ENCODE measurements around the gene STON2. TPM values are rescaled to one million over a fixed set of nuclear protein-coding genes. Genes with fewer than 3 reads are reported as not detected.

STON2 gene
- polyA plus RNA-seq, 1 donor = 62.3 TPM

GRCh38 chr14:81303258-81303935, 96.7 kb downstream of the STON2 start:
- DNase-seq = no peak

- no peak for DNase-seq
These were observed 97.5 kb downstream of the STON2 start for GRCh38 chr14:81302638-81303037.

GRCh38 chr14:81301813-81302212, 98.3 kb downstream of the STON2 start:
- DNase-seq = no peak

- no peak for DNase-seq
These were observed 98.8 kb downstream of the STON2 start for GRCh38 chr14:81301371-81301770.

- no peak for DNase-seq
These were observed 101.2 kb downstream of the STON2 start for GRCh38 chr14:81298911-81299310.

GRCh38 chr14:81298122-81298521, 102.0 kb downstream of the STON2 start:
- no peak for DNase-seq

GRCh38 chr14:81295958-81296923, 103.9 kb downstream of the STON2 start:
- no peak for DNase-seq

- DNase-seq = no peak
These were observed 110.6 kb downstream of the STON2 start for GRCh38 chr14:81289516-81289915.

- no peak for DNase-seq
These were observed 113.4 kb downstream of the STON2 start for GRCh38 chr14:81286574-81287370.

GRCh38 chr14:81285245-81285644, 114.9 kb downstream of the STON2 start:
- DNase-seq = no peak

- no peak for DNase-seq
These were observed 118.8 kb downstream of the STON2 start for GRCh38 chr14:81281332-81281731.

- DNase-seq = no peak
These were observed 119.9 kb downstream of the STON2 start for GRCh38 chr14:81280136-81280791.

- DNase-seq = no peak
These were observed 123.0 kb downstream of the STON2 start for GRCh38 chr14:81277096-81277495.

- DNase-seq = no peak
These were observed 123.8 kb downstream of the STON2 start for GRCh38 chr14:81276073-81277069.

- no peak for DNase-seq
These were observed 124.6 kb downstream of the STON2 start for GRCh38 chr14:81275305-81276072.

GRCh38 chr14:81273961-81274575, 126.1 kb downstream of the STON2 start:
- no peak for DNase-seq

GRCh38 chr14:81273521-81273920, 126.6 kb downstream of the STON2 start:
- DNase-seq = no peak

- no peak for DNase-seq
These were observed 127.8 kb downstream of the STON2 start for GRCh38 chr14:81272317-81272716.

- no peak for DNase-seq
These were observed 130.1 kb downstream of the STON2 start for GRCh38 chr14:81269979-81270375.
